Renal pelvis (tissue), 4 donors: ENCODE results near the gene IQGAP1. TPM values are rescaled to one million over a fixed set of nuclear protein-coding genes. Genes with fewer than 3 reads are reported as not detected.

Experiments used
- DNase-seq: peaks from one replicate; pipeline ENCODE4 v3.0.0-alpha.2; 2013
- polyA plus RNA-seq, 3 donors: library from polyadenylated mRNA; unstranded; fragments of 120-200 nt; gene quantifications; one replicate each; pipeline ENCODE4 v1.2.1, GENCODE V29; 2013; ENCODE audit not compliant: insufficient read length in 3 of 3

Gene IQGAP1
- polyA plus RNA-seq, 3 donors: 127 to 186 (median 167) TPM

DNA sequence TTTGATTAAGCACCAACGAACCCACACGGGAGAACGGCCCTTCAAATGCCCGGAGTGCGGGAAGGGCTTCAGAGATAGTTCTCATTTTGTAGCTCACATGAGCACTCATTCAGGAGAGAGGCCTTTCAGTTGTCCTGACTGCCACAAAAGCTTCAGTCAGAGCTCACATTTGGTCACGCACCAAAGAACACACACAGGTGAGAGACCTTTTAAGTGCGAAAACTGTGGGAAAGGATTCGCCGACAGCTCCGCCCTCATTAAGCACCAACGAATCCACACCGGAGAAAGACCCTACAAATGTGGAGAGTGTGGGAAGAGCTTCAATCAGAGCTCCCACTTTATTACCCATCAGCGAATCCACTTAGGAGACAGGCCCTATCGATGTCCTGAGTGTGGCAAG lies 27.3 kb upstream of the IQGAP1 start:
- no peak for DNase-seq

DNA sequence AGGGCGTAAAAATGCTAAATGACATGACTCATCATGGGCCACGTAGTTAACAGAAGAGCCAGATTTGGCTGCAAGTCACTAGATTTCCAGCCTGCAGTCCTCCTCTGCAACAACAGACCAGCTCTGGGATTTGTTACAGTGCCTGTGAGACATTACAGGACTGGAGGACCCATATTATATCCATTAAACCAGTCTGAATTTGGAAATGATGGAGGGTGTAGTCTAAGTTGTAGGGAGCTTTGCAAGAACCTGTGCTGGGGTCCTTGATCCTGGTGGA lies 25.2 kb upstream of the IQGAP1 start:
- no peak for DNase-seq

DNA sequence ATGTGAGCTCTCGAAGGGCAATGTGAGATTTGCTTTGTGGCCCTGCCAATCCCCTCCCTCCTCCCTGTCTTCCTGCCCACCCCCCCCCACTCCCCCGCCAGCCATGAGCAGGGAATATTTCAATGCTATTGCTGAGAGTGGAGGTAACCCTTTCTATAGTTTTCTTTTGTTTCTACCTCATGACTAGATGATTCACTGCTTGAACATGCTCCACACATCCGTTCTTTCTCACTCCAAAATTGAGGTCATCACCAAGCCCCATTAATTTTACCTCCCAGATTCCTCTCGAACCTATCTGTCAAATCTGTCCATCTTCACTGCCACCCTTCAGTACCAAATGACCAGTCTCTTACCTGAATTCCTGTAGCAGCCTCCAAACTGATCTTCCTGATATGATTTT lies 23.8 kb upstream of the IQGAP1 start:
- no peak for DNase-seq

- DNase-seq: no peak
These were observed 22.5 kb upstream of the IQGAP1 start for GRCh38 chr15:90365414-90366055.

GRCh38 chr15:90367576-90367975 lies 20.5 kb upstream of the IQGAP1 start:
- DNase-seq: no peak

- no peak for DNase-seq
These were observed 13.0 kb upstream of the IQGAP1 start for GRCh38 chr15:90375071-90375470.

GRCh38 chr15:90376789-90377188 lies 11.3 kb upstream of the IQGAP1 start:
- DNase-seq: no peak

- DNase-seq: no peak
These were observed 8.8 kb upstream of the IQGAP1 start for GRCh38 chr15:90379263-90379662.

GRCh38 chr15:90381515-90381914 lies 6.5 kb upstream of the IQGAP1 start:
- no peak for DNase-seq

DNA sequence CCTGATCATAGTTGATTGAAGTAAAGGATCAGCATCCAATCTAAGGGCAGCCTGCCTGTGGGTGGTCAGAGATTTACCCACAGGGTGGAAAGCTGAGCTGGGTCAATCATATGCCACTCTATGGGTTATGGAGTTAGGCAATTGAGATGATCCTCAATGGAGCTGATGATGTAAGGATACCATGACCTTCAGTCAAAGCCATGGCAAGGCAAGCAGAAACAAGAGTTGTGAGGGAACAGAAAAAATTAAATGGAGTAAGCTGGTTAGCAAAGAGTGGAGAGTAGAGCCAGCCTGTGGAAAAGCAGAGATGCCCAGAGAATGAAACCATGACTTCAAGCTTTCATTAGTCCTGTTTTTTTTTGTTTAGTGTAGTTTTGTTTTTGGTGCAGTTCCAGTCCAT lies 5.7 kb upstream of the IQGAP1 start:
- no peak for DNase-seq

DNA sequence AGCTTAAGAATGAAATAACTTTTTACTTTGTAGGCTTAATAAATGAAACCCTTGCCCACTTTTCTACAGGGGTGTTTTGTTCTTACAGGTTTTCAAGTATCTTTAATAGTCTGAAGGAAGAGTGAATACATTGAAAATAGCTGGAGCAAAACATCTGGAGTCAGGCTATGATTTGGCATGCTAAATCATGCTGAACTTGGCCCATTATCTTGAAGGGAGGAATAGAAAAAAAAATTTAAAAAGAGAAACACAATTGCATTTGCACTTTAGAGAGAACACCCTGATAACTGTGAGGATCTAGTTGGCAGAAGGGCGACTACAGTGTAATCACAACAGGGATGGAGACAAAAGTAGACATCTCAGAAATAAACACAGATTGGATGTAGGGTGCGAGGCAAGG lies 1.8 kb upstream of the IQGAP1 start:
- DNase-seq: no peak

- no peak for DNase-seq
These were observed 679 bp downstream of the IQGAP1 start for GRCh38 chr15:90388462-90389380.

- no peak for DNase-seq
These were observed 1.5 kb downstream of the IQGAP1 start for GRCh38 chr15:90389513-90389912.

GRCh38 chr15:90393040-90393439 lies 5.0 kb downstream of the IQGAP1 start:
- DNase-seq: no peak

DNA sequence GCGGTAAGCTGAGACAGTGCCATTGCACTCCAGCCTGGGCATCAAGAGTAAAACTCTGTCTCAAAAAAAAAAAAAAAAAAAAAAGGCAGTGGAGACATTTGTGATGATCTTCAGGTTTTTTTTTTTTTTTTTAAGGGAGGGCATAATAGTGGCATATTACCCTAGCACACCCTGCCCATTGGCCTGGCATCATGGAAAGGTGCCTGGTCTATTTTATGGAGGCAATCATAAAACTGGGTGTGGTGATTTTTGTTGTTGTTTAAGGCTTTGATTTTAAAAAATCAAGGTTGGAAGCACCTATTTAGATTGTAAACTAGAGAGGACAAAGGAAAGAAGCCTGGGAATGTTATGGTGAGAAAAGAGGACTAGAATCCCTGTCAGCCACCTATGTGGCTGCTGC lies 6.0 kb downstream of the IQGAP1 start:
- DNase-seq: no peak

- no peak for DNase-seq
These were observed 6.9 kb downstream of the IQGAP1 start for GRCh38 chr15:90394748-90395442.

- no peak for DNase-seq
These were observed 8.3 kb downstream of the IQGAP1 start for GRCh38 chr15:90396321-90396720.

DNA sequence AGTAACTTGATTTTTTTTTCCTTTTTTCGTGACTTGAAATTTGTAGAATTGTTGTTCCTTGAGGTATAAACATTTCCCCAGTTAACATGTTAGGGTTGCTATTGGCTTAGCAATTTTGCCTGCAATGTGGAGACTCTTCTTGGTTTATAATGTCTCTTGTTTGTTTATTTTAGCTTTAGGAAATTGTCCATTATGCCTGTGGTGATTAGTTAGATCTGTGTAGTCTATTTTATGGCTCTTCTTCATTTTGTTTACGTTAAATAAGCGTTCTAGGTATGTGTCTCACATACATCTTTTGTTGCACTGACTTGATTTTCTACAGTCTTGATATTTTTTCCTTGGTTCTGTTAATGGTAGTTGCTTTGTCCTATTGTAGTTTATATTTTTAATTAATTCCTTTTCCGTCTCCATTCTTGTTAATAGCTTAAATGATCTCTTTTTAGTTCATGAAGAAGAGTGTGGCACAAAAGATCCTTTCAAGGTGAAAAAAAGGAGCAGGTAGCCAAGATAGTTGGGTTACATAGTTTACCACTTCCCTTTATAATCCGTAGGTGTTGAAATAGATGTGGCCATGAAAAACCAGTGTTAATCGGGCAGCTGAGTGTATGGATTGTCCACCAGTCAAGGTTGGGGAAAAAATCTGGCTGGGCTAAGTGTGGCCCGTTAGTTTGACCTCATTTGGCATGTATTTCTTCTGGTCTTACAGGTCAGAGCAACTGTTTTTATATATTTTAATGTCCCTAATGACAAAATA lies 12.1 kb downstream of the IQGAP1 start:
- no peak for DNase-seq

- DNase-seq: peak; percentile 91
These were observed 12.8 kb downstream of the IQGAP1 start for GRCh38 chr15:90400759-90401314.

DNA sequence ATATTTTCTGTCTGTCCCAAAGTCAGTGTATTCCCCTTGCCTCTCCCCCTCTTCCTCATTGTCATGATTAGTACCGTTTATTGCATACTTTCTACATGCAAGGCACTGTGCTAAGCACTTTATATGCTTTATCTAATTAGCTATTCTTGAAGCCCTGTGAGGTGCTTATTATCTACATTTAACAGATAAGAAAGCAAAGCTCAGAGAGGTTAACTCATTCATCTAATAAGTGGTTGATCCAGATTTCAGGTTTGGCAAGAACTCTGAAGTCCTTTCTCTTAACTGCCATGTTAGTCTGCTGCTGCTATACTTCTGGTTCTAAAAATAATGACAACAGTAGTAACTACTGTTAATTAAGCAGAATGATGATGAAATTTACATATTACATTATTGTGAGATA lies 13.5 kb downstream of the IQGAP1 start:
- no peak for DNase-seq

GRCh38 chr15:90402223-90402622 lies 14.2 kb downstream of the IQGAP1 start:
- no peak for DNase-seq

DNA sequence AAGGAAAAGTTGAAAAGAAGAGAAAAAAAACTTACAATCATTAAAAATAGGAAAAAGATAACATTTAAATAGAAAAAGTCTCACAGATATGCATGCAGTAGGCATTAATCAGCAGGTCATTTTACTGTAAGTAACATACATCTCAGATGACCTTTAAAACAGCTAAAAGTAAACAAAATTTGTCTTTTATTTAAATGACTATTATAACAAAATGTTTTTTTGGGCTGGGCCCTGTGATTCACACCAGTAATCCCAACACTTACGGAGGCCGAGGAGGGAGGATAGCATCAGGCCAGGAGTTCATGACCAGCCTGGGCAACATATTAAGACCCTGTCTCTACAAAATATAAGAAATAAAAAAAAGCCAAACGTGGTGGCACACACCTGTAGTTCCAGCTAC lies 14.7 kb downstream of the IQGAP1 start:
- DNase-seq: no peak
